Suppressor macrophage (primary cell): ENCODE results near the gene SPC24.
"Not testable (repeated sequence)": the region's sequence is repeated elsewhere in the genome, so short reads cannot be mapped to it uniquely, and the experiment has no call there.

ENCODE experiments used
- DNase-seq, 4 experiments: peaks; one replicate each; pipeline ENCODE4 v3.0.0-alpha.2; 2020 to 2022

SPC24 gene

DNA sequence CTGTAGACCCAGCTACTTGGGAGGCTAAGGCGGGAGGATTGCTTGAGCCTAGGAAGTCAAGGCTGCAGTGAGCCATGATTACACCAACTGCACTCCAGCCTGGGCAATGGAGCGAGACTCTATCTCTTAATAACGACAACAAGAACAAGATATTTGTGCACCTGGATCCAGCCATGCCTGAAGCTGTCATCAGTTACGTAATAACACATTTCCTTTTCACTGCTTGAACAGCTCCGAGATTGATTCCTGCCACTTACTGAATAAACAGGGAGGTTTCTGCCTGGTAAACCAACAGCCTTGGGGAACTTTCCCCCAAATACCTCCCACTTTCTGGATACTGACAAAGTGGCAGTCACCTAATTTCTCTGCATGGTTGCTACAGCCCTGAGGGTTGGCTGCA is 36.4 kb upstream of the SPC24 start:
- DNase-seq: no peak

DNA sequence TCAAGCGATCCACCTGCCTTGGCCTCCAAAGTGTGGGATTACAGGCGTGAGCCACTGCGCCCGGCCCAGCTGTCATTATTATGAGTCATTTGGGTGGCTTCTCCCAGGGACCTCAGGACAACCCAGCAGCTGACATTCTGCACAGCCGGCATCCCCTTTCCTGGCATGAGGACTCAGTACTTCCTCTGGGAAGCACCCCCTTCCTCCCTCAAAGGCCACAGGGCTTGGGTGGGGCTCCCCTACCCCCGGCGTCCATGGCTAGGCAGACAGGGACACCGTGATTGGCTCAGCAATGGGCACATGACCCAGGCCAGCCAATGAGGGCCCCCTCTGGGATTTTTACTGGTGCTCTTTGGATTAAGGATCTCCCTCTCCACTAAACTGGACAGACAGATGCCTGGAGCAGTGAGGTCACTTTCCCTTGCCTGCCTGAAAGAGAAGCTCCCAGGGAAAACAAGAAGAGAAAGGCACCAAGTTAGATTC is 35.7 kb upstream of the SPC24 start:
- peak; percentile 77 to 87 (median 83) for DNase-seq

DNA sequence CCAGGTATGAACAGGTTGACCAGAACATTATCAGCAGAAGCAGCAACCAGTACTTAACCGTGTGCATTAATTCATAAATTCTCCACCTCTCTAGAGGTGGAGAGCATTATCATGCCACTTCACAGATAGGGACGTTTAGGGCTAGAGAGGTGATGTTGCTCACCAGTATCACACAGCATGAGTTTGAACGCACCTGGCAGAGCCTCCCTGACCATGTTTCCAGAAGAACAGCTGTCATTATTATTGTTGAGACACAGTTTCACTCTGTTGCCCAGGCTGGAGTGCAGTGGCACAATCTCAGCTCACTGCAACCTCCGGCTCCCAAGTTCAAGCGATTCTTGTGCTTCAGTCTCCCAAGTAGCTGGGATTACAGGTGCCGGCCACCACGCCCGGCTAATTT is 34.9 kb upstream of the SPC24 start:
- DNase-seq: no peak

DNA sequence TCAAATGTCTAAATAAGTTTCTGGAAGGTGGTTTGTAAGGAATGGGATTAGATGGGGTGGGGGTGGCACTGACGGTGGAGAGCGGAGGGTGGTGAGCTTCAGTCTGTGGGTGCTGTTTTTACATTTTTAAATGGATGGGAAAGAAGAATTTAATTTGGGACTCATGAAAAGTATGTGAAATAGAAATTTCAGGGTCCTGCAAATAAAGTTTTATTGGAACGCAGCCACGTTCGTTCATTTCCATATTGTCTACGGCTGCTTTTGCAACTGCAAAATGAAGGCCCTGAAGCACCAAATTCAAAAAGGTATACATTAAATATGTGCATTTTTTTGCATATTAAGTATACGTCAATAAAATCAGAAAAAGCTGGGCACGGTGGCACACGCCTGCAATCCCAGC is 31.9 kb upstream of the SPC24 start:
- DNase-seq: no peak

DNA sequence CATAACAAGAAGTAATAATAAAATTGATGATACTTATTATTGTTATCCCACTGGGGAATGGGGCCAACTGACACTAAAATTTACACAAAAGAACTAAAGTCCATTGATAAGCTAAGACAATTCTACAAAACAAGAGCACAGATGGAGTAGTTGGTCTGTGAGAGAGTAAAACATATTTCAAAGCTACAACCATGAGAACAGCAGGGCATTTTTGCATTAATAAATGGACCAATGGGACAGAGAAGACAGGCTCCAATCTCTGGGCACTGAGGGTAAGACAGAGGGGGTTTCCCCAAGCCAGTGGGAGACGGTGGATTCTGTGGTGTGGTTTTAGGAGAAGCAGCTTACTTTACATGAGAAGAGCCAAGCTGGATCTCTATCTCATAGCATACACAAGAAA is 27.4 kb upstream of the SPC24 start:
- no peak for DNase-seq

DNA sequence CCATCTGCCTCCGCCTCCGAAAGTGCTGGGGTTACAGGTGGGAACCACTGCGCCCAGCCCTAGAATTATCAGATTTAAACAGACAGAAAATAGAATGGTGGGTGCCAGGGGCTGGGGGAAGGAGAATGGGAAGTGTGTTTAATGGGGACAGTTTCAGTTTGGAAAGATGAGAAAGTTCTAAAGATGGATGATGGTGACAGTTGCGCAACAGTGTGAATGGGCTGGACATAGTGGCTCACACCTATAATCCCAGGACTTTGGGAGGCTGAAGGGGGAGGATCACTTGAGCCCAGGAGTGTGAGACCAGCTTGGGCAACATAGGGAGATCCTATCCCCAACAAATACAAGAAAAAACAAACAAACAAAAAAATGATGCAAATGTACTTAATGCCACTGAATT is 25.9 kb upstream of the SPC24 start:
- DNase-seq: no peak

DNA sequence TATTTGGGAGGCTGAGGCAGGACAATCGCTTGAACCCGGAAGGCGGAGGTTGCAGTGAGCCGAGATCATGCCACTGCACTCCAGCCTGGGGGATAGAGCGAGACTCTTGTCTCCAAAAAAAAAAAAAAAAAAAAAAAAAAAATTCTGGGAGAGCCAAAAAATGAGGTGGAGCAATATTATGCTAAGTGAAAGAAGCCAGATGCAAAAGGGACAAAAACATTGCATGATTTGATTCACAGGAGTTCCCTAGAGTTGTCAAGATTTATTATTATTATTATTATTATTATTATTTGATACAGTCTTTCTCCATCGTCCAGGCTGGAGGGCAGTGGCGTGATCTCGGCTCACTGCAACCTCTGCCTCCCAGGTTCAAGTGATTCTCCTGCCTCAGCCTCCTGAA is 25.4 kb upstream of the SPC24 start:
- DNase-seq: not testable (repeated sequence)

DNA sequence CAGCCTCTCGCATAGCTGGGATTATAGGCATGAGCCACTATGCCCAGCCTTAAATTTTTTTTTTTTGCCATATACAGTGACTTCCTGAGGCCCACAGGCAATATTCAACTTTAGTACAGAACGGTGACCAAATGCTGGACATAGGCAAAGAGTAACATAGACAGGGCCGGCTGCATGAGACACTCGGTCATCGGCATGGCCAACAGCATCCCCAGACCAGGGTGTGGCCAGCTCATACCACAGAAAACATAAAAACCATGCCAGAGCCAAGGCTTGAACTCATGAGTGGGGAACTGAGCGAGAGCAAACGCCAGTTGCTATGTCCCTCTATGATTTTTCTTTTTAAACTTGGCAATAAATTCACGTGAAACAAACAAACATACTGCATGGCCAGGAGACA is 24.8 kb upstream of the SPC24 start:
- no peak for DNase-seq

DNA sequence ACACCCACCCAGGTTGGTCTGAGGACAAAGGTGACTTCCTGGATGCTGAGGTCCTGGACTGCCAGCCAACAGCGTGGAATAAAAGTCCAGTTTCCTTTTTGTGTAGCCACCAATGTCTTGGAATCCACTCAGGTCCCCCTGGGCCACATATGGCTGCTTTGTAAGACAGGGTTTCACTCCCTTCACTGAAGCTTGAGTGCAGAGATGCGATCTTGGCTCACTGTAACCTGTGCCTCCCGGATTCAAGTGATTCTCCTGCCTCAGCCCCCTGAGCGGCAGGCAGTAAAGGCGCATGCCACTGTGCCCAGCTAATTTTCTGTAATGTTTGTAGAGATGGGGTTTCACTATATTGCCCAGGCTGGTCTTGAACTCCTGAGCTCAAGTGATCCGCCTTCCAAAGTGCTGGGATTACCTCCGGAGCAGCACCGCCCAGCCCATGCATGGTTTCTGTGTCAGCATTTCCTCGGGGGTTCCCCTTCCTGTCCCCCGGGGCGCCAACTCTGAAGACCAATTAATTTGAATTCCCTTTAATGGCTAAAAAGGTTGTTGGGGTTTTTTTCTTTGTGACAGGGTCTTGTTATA is 24.2 kb upstream of the SPC24 start:
- DNase-seq: peak in 2 of 4 experiments; percentile 36 to 40

DNA sequence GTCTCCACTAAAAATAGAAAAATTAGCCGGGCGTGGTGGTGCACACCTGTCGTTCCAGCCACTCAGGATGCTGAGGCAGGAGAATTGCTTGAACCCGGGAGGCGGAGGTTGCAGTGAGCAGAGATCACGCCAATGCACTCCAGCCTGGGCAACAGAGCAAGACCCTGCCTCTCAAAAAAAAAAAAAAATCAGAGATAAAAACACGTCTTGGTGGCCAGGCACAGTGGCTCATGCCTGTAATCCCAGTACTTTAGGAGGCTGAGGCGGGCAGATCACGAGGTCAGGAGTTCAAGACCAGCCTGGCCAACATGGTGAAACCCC is 23.5 kb upstream of the SPC24 start:
- DNase-seq: not testable (repeated sequence)

DNA sequence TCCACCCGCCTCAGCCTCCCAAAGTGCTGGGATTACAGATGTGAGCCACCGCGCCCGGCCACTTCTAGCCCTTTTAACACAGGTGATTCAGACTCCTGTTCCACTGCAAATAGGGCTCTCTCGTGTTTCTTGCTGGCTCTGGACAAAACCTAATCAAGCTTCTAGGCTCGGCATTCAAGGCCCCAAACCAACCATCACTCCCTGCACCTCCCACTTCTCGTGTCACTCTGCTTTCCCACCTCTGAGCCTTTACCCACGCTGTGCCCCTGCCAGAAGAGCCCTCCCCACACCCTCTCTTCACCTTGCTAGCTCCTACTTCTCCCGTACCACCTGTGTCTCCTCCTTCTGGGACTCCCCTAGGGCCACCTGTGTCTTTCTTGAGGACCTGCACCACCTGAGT is 22.0 kb upstream of the SPC24 start:
- DNase-seq: no peak

DNA sequence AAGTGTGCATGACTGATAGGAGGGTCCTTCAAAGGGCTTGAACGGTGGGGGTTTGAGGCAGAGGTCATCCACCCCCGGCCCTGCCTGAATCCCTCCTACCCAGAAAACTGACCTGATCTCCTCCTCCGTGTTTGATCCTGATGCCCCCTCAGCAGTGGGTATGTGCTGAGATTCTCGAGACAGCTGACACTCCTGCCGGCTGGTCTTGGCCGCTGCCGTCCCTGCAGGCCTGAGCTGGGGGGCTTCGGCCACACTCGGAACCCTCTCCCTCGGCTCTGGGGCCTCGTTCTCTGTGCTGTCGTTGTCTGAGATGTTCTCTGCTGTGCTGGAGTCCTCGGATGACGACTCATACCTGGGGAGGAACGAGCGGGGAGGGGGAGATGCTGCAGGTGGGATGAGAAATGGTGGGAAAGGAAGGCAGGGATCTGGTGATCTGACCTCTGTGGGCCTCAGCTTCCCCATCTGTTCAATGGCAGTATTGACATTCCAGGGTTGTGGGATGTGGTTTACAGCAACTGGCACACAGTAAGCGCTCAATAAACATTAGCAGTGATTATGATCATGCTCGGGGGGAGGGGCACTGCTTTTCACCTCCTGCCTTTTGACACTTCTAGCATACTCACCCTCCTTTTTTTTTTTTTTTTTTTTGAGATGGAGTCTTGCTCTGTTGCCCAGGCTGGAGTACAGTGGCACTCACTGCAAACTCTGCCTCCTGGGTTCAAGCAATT is 21.0 kb upstream of the SPC24 start:
- no peak for DNase-seq

DNA sequence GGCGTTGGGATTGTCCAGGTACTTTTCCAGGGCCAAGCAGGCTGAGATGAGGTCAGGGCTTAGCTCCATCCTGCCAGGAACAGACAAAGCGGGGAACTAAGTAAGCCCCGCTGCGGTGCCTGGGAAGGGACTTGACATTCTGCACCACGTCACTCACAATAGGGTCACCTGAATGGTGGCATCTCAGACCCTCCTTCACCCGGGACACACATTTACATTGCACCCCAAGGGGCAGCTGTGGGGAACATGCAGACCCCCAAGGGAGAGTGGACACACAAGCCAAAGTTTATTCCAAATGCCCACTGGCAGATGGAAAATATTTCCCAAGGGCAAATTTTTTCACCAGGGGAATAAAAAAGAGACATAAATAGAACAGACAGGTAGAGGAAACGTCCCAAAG is 20.3 kb upstream of the SPC24 start:
- no peak for DNase-seq

DNA sequence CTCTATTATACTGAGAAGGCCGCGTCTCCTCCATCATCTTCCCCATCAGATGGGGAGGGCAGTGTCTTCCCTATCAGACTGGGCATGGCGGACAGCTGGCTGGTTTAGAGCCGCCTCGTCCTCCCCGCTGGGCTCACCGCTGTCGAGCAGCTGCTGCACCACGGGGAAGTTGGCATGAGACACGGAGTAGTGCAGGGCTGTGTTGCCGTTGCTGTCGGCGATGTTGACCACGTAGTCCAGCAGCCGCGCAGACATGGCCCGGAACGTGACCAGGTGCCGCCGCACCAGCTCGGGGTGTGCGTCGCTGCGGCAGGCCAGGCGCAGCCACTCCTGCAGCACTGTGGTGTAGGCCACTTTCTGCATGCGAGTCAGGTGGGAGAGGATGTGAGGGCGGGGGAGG is 18.8 kb upstream of the SPC24 start:
- no peak for DNase-seq

DNA sequence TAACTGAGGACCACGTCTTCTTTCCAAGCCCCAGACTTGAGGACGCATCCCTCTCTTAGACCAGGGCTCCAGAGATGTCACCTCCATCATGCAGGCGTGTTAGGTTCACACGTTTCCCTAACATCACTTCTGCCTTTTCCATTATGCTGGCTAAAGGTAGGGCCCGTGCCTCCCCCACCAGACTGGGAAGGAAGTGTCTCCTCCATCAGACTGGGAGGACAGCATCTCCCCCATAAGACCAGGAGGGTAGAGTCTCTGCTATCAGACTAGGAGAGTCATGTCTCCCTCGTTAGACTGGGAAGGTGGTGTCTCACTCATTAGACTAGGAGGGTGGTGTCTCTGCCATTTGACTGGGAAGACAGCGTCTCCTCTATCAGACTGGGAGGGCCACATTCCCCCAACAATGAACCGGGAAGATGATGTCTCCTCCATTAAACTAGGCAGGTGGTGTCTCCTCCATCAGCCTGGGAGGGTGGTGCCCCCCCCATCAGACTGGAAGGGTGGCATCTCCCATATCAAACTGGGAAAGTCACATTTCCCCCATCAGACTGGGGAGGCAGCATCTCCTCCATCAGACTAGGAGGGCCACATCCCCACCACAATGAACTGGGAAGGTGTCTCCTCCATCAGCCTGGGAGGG is 18.1 kb upstream of the SPC24 start:
- no peak for DNase-seq

DNA sequence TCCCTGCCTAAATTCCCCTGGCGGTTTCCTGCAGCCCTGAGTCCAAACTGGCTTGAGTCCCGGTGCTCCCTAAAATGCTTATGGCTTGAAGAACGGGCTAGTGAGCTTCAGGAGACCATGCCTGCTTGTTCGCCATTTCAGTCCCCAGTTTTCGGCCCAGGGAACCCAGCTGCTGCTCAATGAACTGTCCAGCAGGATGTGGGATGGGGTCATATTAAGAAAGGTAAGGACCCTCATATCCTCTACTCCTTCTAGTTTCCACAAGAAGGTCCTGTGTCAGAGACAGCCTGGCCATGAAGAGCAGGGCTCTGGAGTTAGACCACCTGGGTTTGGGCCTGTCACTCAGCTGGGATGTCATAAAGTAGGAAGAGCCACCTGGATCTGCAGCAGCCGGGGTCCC is 17.0 kb upstream of the SPC24 start:
- DNase-seq: no peak

DNA sequence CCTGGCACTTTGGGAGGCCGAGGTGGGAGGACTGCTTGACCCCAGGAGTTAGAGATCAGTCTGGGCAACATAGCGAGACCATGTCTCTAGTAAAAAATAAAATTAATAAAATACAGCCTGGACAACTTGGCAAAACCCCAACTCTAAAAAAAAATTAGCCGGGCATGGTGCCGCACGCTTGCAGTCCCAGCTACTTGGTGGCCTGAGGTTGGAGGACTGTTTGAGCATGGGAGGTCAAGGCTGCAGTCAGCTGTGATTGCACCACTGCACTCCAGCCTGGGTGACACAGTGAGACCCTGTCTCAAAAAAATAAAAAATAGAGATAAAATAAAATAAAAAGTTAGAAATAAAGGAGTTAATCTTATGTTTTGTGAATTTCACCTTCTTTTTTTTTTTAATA is 15.6 kb upstream of the SPC24 start:
- no peak for DNase-seq

DNA sequence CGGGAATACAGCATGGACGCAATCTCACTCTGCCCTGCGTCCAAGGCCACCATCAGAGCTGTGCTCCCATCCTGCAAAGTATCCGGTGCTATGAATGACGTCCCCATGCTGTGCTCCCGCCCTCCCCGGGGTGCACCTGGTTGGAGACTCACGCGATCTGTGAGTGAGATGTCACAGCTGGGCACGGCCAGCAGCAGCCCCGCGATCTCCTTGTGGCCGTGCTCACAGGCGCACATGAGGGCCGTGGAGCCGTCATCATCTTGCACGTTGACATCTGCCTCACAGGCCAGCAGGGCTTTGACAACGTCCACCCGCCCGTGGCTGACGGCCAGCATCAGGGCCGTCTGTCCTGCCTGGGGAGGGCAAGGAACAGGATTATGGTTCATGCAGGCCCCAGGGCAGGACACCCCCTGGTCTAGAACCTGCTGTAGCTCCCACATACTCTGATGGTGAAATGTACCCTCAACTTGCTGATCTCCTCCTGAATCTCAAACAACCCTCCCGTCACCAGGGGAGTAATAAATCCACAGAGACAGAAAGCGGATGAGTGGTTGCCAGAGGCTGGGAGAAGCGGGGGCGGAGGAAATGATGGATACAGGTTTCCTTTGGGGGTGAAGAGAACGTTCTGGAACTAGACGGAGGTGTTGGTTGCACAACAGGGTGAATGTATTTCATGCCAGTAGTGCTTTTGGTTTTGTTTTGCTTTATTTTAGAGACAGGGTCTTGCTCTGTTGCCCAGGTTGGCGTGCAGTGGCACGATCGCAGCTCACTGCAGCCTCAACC is 14.5 kb upstream of the SPC24 start:
- DNase-seq: no peak

DNA sequence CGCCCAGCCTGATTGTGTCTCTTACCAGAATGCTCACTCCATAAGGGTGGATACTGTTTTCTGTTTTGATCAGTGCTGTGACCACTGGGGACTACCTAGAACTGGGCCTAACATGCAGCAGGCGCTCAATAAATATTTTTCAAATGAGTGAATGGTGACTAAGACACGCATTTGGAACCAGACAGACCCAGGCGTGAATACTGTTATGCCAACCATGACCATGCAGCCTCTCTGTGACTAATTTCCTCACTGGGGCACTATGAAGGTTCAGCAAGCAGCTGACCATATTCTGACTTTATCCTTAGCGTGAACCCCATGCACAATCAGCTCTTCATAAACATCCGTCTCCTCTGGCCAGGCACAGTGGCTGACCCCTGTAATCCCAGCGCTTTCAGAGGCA is 13.0 kb upstream of the SPC24 start:
- DNase-seq: no peak

DNA sequence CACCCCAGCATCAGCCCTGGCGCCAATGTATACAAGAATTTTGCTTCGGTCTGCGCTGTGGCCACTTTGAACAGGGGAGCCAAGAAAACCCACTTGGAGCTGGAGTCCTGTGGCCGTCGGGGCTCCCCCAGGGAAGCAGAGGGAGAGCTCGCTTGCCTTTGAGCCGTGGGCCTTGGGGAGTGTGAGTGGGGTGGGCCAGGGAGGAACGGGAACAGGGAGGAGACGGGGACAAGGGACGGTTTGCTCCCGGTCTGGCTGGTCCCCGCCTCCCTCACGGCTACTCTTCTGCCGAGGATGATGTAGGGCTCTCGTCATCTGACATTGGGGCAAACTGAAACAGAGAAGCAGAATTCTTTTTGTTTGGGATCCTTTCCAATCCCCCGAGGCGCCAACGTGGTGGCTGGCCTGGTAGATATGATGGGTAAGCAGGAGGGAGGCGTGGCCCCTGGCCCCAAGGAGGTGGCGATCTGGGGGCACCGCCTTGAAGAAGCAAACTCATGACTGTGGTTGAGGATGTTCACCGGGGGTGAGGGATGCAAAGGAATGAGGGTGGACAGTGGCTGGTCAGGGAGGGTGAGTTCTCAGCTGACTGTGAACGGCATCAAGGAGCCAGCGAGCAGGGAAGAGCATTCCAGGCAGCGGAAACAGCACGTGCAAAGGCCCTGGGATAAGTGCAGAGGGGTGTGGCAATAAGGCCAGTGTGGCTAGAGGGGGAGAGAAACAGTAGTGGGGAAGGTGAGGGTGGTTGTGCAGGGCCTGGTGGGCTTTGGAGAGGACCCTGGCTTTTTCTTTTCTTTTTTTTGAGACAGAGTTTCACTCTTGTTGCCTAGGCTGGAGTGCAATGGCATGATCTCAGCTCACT is 10.9 kb upstream of the SPC24 start:
- no peak for DNase-seq

DNA sequence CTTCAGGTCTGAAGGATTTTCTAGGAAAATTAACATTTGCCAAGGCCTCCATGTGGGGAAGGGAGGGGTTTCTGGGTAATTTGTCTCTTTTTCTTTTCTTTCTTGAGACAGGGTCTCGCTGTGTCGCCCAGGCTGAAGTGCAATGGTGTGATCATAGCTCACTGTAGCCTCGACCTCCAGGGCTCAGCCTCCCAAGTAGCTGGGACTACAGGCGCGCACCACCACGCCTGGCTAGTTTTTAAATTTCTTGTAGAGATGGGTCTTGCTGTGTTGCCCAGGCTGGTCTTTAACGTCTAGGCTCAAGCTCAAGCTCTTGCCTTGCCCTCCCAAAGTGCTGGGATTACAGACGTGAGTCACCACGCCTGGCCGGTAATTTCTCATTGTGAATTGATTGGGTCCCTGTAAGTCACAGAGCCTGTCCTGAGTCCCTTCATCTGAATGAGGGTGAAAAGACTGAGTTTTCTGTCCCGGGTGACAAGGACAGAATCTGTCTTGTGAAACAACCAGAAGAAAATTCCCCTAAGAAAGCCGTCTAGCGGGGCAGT is 10.0 kb upstream of the SPC24 start:
- DNase-seq: no peak

DNA sequence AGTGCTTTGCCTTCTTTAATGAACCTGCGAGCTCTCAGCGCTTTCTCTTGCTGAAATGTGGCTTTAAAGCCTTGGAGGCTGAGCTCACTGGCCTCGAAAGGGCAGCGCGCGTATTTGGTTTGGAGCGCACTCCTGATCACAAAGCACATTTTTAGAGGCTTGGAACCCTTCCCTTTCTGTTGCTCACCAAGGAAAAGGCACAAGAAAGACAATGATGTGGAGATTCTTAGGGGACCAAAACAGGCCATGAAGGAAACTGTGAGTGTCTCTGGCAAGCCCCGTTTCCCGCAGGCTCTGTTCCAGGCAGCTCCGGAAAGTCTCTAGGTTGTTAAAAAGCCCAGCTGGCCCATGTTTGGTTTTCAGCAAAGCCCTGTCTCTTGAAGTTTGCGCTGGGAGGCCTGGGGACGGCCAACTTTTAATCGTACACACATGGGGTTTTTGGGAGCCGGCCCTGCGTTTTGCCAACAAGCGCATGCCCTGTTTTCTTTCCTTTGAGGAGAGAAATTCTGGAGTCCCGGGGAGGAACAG is 9.4 kb upstream of the SPC24 start:
- DNase-seq: no peak
